ENCODE data around the gene GREB1L.

GRCh38 chr18:21391074-21391673 lies 149.1 kb downstream of the GREB1L start:
- TF ChIP-seq CTCF (IDR thresholded peaks at IDR 0.05) (no peak), POLR2A (IDR thresholded peaks at IDR 0.05) (no peak), POLR2AphosphoS5 (IDR thresholded peaks at IDR 0.05) (no peak)

All from prostate gland (tissue), 2 donors.